PFSK-1 (cell line): ENCODE results near the gene ZNF135.

ENCODE experiments used
- POLR2AphosphoS5 ChIP-seq: IDR thresholded peaks from 2 replicates; pipeline ENCODE4 v1.6.1; 2012; ENCODE audit warnings: low read depth, mild to moderate bottlenecking, control low read depth, low read length, moderate library complexity
- REST ChIP-seq, 2 experiments: IDR thresholded peaks; 2 replicates each; pipeline versions ENCODE4 v1.6.1 to v1.8.0; 2011 to 2012; ENCODE audit warnings: low read depth in 2 of 2, low read length in 2 of 2, control low read depth in 1 of 2, inconsistent platforms in 1 of 2, mild to moderate bottlenecking in 1 of 2, moderate library complexity in 1 of 2; ENCODE audit not compliant: insufficient read depth in 1 of 2

GRCh38 chr19:58044886-58045285 lies 14.2 kb upstream of the ZNF135 start:
- no peak for TF ChIP-seq POLR2AphosphoS5
- TF ChIP-seq REST (IDR thresholded peaks at IDR 0.05; ENCODE audit: insufficient read depth in 1 of 2, low read depth in 2 of 2, low read length in 2 of 2) = no peak
